CD4-positive, alpha-beta T cell (primary cell): ENCODE results near the gene ANAPC4. TPM values are rescaled to one million over a fixed set of nuclear protein-coding genes. Genes with fewer than 3 reads are reported as not detected.

Source experiments
- ATAC-seq: fragments of 200-7000 bp; cut with Tn5 transposase; one replicate; pipeline ENCODE4 v1.10.0; 2022; ENCODE audit warnings: mild to moderate bottlenecking; ENCODE audit not compliant: poor library complexity
- CTCF ChIA-PET: fragments of 350-600 bp; sonication (Branson Sonifier 250); formaldehyde crosslinking; loops from one replicate; lab custom pipeline; 2021; ENCODE audit warnings: antibody characterized with exemption, inconsistent platforms; lab: Charles Lee
- POLR2A ChIA-PET: fragments of 350-600 bp; sonication (Branson Sonifier 250); formaldehyde crosslinking; loops from one replicate; lab custom pipeline; 2021; ENCODE audit warnings: antibody characterized with exemption, inconsistent platforms; lab: Charles Lee
- DNase-seq, 14 experiments: peaks; one replicate each; pipeline ENCODE4 v3.0.0-alpha.2; 2013 to 2020; ENCODE audit warnings: mixed read lengths in 2 of 14
- H3K27ac ChIP-seq, 2 donors: one replicate each; pipeline versions ENCODE4 v1.5.1 to v1.7.0; 2013; ENCODE audit warnings: low read length in 2 of 2, low read depth in 1 of 2, mild to moderate bottlenecking in 1 of 2
- H3K27me3 ChIP-seq, 2 experiments: 1 replicate in 1 of 2; 2 replicates in 1 of 2; pipeline versions ENCODE4 v1.6.1 to v1.7.0; 2013; ENCODE audit warnings: low read length in 2 of 2, control low read depth in 1 of 2, mild to moderate bottlenecking in 1 of 2, moderate library complexity in 1 of 2; ENCODE audit not compliant: insufficient read depth in 2 of 2, control insufficient read depth in 1 of 2
- H3K36me3 ChIP-seq: one replicate; pipeline ENCODE4 v1.6.1; 2013; ENCODE audit warnings: low read length, control low read depth; ENCODE audit not compliant: insufficient read depth
- H3K4me1 ChIP-seq: one replicate; pipeline ENCODE4 v1.6.1; 2013; ENCODE audit warnings: low read length, control low read depth; ENCODE audit not compliant: insufficient read depth
- H3K4me3 ChIP-seq: one replicate; pipeline ENCODE4 v1.5.1; 2013; ENCODE audit warnings: mild to moderate bottlenecking, low read length, moderate library complexity
- H3K9me3 ChIP-seq, 2 experiments: 1 replicate in 1 of 2; 2 replicates in 1 of 2; pipeline versions ENCODE4 v1.6.1 to v1.7.0; 2013; ENCODE audit warnings: low read length in 2 of 2, mild to moderate bottlenecking in 2 of 2, control low read depth in 1 of 2, moderate library complexity in 1 of 2; ENCODE audit not compliant: control insufficient read depth in 1 of 2, insufficient read depth in 1 of 2
- H3K27ac Mint-ChIP-seq: one replicate; pipeline ENCODE4 v1.8.0; 2020; ENCODE audit warnings: mixed read lengths
- H3K27me3 Mint-ChIP-seq: one replicate; pipeline ENCODE4 v1.8.0; 2021; ENCODE audit warnings: mixed read lengths
- H3K36me3 Mint-ChIP-seq: one replicate; pipeline ENCODE4 v1.8.0; 2021; ENCODE audit warnings: low read depth, mixed read lengths
- H3K4me1 Mint-ChIP-seq: one replicate; pipeline ENCODE4 v1.8.0; 2021; ENCODE audit warnings: low read depth, mixed read lengths
- H3K4me3 Mint-ChIP-seq: one replicate; pipeline ENCODE4 v1.8.0; 2020; ENCODE audit warnings: mild to moderate bottlenecking, mixed read lengths
- H3K9me3 Mint-ChIP-seq: one replicate; pipeline ENCODE4 v1.8.0; 2020; ENCODE audit warnings: mixed read lengths
- intact Hi-C, 2 experiments: fragments of 100-400 bp; cut with DNase I in 1 of 2; cut with micrococcal nuclease in 1 of 2; formaldehyde crosslinking; loops; one replicate each; pipeline versions ENCODE4 v1.15.1 to v1.9.0; 2023 to 2025; cut with DNase I, micrococcal nuclease
- total RNA-seq, 174 experiments: library from RNA in 2 of 174; stranded (reverse) in 2 of 174; gene quantifications; one replicate each; pipeline ENCODE4 v1.2.3 and lab custom pipeline; 2021 to 2026
- TF ChIP-seq, protein P1 (sequence below): fragments of 200-600 bp; IDR thresholded peaks from one replicate; pipeline ENCODE4 v1.8.0; 2022; ENCODE audit warnings: antibody characterized with exemption, mild to moderate bottlenecking

ANAPC4 gene
- total RNA-seq, 2 experiments from 2014 or later = 24.4 to 26.0 TPM

- TF ChIP-seq, protein P1, sequence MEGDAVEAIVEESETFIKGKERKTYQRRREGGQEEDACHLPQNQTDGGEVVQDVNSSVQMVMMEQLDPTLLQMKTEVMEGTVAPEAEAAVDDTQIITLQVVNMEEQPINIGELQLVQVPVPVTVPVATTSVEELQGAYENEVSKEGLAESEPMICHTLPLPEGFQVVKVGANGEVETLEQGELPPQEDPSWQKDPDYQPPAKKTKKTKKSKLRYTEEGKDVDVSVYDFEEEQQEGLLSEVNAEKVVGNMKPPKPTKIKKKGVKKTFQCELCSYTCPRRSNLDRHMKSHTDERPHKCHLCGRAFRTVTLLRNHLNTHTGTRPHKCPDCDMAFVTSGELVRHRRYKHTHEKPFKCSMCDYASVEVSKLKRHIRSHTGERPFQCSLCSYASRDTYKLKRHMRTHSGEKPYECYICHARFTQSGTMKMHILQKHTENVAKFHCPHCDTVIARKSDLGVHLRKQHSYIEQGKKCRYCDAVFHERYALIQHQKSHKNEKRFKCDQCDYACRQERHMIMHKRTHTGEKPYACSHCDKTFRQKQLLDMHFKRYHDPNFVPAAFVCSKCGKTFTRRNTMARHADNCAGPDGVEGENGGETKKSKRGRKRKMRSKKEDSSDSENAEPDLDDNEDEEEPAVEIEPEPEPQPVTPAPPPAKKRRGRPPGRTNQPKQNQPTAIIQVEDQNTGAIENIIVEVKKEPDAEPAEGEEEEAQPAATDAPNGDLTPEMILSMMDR = no peak
Measured at GRCh38 chr4:25454476-25454875, 77.4 kb downstream of the ANAPC4 start.

GRCh38 chr4:25457053-25457715, 80.1 kb downstream of the ANAPC4 start:
- H3K4me1 Mint-ChIP-seq = no peaks in the 10 kb centered on the region
- H3K36me3 ChIP-seq = no peaks in the 10 kb centered on the region
- H3K27ac ChIP-seq = no peak overlapping the region
- H3K27me3 Mint-ChIP-seq = no peaks in the 10 kb centered on the region
- H3K27me3 ChIP-seq = no peaks in the 10 kb centered on the region
- ATAC-seq = no peak
- TF ChIP-seq, protein P1 = no peak
- ChIA-PET CTCF (no interaction called here), POLR2A (no interaction called here)
- no peak overlapping the region for H3K4me3 ChIP-seq
- no peak for DNase-seq
- H3K4me3 Mint-ChIP-seq = no peak overlapping the region
- no peaks in the 10 kb centered on the region for H3K4me1 ChIP-seq
- intact Hi-C loops = no loop called here
- H3K27ac Mint-ChIP-seq = no peak overlapping the region
- no peaks in the 10 kb centered on the region for H3K36me3 Mint-ChIP-seq
- no peaks in the 10 kb centered on the region for H3K9me3 ChIP-seq
- no peaks in the 10 kb centered on the region for H3K9me3 Mint-ChIP-seq

More at GRCh38 chr4:25454476-25454875, 77.4 kb downstream of the ANAPC4 start:
- Histone ChIP-seq H3K36me3 (no peaks in the 10 kb centered on the region), H3K27ac (no peak overlapping the region), H3K27me3 (no peaks in the 10 kb centered on the region), H3K4me3 (no peak overlapping the region), H3K4me1 (no peaks in the 10 kb centered on the region), H3K9me3 (no peaks in the 10 kb centered on the region)
- H3K36me3 Mint-ChIP-seq = no peaks in the 10 kb centered on the region
- H3K27me3 Mint-ChIP-seq = no peaks in the 10 kb centered on the region
- H3K4me1 Mint-ChIP-seq = no peaks in the 10 kb centered on the region
- intact Hi-C loops = no loop called here
- no peak overlapping the region for H3K27ac Mint-ChIP-seq
- no peak for DNase-seq
- POLR2A ChIA-PET = no interaction called here
- ATAC-seq = no peak
- no peaks in the 10 kb centered on the region for H3K9me3 Mint-ChIP-seq
- CTCF ChIA-PET = no interaction called here
- no peak overlapping the region for H3K4me3 Mint-ChIP-seq

DNA sequence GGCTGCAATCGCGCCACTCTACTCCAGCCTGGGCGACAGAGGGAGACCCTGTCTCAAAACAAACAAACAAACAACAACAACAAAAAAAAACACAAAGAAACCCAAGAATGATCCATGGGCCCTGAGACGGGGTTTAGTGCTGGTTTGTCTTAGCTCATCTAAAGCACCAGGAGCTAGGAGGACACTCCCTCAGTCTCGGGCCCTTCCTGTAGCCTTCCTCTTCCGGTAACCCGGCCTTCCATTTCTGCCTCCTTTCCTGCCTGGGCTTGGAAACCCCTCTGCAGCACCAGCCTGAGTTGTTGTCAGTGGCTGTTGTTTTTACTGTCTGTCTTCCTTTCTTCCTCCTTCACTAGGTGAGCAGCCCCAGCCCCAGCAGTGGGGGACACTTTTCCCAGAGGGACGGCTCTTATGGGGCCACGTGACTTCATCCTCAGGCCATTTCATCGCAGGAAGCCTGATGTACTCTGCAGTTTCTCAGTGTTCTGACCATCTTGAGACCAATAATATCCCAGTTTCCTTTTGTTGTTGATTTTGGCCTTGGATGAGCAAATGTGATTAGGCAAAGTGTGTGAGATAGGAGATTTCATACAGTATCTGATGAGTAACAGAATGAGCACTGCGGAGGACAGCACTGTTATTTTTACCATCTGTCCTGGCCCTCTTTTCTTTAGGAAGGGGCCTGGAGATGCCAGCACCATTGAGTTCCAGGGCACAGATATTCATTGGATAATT, 90.1 kb downstream of the ANAPC4 start:
- Histone ChIP-seq H3K4me3 (no peak overlapping the region), H3K9me3 (peaks cover 0 to 6% of the 10 kb centered on the region in 2 experiments), H3K4me1 (no peaks in the 10 kb centered on the region), H3K27ac (no peak overlapping the region), H3K27me3 (no peaks in the 10 kb centered on the region), H3K36me3 (no peaks in the 10 kb centered on the region)
- peaks cover 5% of the 10 kb centered on the region for H3K36me3 Mint-ChIP-seq
- no peaks in the 10 kb centered on the region for H3K27me3 Mint-ChIP-seq
- H3K9me3 Mint-ChIP-seq = peaks cover 4% of the 10 kb centered on the region
- intact Hi-C loops = no loop called here
- ATAC-seq (no peak), DNase-seq (no peak)
- ChIA-PET CTCF (no interaction called here), POLR2A (no interaction called here)
- TF ChIP-seq, protein P1 = no peak
- H3K27ac Mint-ChIP-seq = no peak overlapping the region
- H3K4me3 Mint-ChIP-seq = no peak overlapping the region
- no peaks in the 10 kb centered on the region for H3K4me1 Mint-ChIP-seq
